GM12801 (cell line): ENCODE results near the gene SELE.
A peak's percentile ranks its signal among the peaks of the same experiment; 100 is the strongest.

Experiments used
- TF ChIP-seq, protein P1 (sequence below): IDR thresholded peaks from one replicate; pipeline ENCODE4 v1.5.1; 2011; ENCODE audit warnings: control low read depth; ENCODE audit not compliant: insufficient read length; ENCODE audit errors: extremely low read depth

SELE gene

DNA sequence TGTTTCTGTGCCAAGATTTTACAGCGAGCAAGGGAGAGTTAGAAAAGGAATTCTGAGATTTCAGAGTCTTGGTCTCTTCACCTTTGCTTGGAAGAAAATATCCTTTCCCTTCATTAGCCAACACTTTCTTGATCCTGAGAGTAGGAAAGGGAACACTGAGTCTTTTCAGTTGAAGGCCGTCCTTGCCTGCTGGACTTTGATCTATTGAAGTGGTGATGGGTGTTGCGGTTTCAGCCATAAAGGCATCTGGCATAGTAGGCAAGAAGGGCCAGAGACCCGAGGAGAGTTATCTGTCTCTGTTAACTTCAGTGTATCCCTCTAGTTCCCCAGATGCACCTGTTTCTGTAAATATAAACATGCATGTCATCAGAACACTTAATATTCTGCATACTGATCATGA is 9.7 kb downstream of the SELE start:
- TF ChIP-seq, protein P1, sequence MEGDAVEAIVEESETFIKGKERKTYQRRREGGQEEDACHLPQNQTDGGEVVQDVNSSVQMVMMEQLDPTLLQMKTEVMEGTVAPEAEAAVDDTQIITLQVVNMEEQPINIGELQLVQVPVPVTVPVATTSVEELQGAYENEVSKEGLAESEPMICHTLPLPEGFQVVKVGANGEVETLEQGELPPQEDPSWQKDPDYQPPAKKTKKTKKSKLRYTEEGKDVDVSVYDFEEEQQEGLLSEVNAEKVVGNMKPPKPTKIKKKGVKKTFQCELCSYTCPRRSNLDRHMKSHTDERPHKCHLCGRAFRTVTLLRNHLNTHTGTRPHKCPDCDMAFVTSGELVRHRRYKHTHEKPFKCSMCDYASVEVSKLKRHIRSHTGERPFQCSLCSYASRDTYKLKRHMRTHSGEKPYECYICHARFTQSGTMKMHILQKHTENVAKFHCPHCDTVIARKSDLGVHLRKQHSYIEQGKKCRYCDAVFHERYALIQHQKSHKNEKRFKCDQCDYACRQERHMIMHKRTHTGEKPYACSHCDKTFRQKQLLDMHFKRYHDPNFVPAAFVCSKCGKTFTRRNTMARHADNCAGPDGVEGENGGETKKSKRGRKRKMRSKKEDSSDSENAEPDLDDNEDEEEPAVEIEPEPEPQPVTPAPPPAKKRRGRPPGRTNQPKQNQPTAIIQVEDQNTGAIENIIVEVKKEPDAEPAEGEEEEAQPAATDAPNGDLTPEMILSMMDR, result no peak

DNA sequence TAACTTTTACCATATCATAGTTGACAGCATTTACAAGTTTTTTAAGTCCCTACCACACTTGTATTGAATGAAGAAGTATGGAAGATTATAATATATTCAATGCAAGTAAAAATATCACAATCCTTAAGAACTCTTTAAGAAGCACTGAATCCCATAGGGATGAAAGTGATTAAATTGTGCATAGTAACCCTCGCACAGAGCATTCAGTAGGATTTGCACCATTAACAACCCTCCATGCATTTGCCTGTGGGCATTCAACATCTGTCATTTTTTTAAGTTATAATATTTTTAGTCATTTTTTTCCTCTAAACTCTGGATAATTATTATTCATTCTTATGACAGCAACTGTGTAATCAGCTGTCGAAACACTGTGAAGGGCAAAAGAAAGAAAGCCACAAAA is 10.1 kb downstream of the SELE start:
- TF ChIP-seq, protein P1, result no peak

DNA sequence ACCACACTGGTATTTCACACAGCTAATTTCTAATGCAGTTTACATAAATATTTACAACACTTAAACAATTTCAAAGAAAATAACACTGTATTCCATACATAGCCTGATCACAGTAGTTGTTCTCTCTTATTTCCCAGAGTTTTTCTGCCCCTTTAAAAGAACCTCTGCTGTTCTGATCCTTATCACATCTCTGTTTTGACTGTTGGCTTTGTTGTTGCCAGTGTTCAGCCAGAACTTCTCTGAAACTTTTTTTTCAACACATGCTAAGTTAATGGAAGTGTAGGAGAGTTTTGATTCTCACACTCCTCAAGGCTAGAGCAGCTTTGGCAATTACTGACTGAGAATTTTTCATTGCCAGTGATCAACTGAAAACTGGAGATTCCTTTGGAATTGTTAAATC is 11.1 kb downstream of the SELE start:
- TF ChIP-seq, protein P1, result no peak

DNA sequence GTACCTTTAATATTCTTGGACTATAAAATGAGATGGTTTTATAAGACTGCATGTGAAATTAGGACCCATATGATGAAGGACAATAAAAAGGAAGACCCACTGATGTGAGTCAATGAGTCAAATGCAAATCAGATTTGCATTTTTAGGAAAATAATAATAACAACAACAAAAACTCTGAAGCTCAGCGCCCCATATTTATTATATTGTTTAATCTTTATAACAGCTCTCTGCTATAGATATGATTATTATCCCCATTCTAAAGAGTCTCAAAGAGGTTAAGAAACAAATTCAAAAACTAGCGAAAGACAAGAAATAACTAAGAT is 21.6 kb downstream of the SELE start:
- TF ChIP-seq, protein P1, result no peak

DNA sequence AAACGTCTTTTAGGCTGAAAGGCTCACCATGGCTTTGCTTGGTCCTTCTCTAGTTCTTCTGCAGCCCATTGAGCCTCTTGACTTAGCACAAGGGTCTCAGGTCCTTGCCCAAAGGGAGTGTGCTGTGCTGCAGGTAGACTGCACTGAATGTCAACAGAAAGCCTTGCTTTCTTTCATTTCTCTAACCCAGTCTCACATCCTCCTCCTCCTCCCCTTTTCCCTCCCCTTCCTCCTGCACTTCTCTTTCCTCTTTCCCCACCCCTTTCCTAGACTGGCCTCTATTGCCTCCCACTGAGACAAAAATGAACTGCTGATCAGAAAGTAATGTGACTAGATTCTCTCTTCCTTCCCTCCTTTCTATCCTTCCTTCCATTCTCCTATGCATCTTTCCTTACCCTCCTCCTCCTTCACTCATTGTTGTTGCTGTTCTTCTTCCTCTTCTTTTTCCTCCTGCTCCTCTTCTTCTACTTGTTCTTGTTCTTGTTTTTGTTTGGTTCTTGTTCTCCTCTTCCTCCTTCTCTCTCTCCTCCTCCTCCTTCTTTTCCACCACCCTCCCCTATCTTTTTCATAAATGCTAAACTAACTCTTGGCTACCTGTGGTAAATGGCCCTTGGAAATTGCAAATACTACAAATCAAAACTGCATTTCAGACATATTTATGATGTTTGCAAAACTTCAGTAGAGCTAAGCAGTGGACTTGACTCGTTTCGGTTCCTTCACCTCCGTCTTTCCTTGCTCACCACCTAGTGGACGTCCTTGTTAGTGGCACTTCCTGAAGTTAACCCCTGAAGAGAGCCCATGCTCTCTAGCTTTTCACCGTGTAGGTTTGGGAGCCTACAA is 22.2 kb downstream of the SELE start, which contains the start of gene SELL:
Gene SELL (minus strand): TSS at position 152 of the 840 bp plus-strand sequence. CDS start 122 bp downstream, at position 30.
- TF ChIP-seq, protein P1, result peak; percentile 77

DNA sequence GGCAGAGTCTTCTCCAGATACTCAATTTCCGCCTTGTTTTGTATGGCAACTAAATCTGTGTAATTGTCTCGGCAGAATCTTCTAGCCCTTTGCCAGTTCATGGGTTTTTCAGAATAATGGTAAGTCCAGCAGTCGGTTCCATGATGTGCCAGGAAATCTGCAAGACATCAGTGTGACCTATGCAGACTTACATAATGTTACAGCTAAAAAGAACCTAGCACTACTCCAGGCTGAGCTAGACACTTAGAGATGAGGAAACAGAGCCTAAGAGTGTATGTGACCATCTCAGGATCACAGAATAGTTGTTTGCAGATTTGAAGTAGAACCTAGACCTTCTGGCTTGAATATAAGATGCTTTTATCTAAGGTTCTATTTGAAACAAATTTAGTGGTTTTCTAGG is 25.2 kb downstream of the SELE start:
- TF ChIP-seq, protein P1, result no peak

DNA sequence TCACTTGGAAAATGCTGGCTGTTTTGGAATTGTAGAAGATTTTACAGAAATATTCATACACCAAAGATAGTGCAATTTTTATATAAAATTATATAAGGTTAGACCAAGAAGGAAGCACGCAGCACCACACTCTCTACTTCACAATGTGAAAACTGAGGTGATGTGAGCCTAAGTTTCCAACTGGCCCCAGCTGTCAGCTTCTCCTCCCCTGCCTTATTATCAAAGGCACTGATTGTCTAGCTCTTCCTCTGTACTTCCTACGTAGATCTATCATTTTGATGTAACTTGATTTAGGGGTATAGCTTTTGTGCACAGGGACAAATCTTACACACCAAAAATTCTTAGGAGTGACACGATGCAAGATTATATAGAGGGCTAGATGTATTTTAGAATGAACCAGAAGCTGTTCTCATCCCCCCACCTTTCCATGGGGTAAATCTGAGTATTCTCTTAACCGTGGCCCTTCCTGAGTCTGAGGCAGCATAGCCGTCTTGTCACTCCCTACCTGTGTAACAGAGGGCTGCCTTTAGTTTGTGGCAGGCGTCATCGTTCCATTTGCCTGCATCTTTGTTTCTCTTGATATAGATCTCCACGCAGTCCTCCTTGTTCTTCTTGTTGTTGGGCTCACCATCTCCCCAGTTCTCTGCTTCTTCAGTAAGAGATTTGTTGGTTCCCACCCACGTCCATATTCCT is 25.8 kb downstream of the SELE start:
- TF ChIP-seq, protein P1, result no peak
